Aortic smooth muscle cell (primary cell): Measurements from ENCODE around the gene ASB17. TPM values are rescaled to one million over a fixed set of nuclear protein-coding genes. Genes with fewer than 3 reads are reported as not detected.

Source experiments
- total RNA-seq: library from RNA; depleted of rRNA; stranded (reverse); fragments of >200 nt; gene quantifications from 2 replicates; pipeline ENCODE4 v1.2.3, GENCODE V29; 2014

Gene ASB17, protein sequence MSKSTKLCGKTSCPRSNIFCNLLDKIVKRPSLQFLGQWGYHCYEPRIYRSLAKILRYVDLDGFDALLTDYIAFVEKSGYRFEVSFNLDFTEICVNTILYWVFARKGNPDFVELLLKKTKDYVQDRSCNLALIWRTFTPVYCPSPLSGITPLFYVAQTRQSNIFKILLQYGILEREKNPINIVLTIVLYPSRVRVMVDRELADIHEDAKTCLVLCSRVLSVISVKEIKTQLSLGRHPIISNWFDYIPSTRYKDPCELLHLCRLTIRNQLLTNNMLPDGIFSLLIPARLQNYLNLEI
- total RNA-seq = not detected in 2 replicates

DNA sequence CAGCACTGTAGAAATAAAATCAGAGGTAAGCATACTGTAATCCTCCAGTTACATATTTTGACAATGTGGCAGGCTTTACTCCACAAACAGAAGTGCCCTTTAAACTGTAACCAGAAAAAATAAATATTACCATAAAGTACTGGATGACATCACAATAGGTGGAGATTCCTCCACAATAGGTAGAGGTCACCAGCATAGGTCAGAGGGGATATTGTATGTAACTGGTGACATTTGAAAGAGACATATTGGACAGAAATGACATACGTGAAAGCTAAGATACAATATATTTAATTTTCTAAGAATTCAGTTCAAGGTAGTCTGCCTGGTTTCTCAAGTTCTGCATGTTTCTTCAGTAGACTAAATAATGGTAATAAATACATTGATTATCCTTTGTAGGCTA is at the start of gene ASB17:
Gene ASB17, minus strand, starts transcription at position 101 of the 400 bp plus-strand sequence. CDS start 113 bp downstream, outside the sequence.

Other genes starting within 250 kb of the ASB17 start
- gene ACADM, start 207.7 kb downstream of the ASB17 start, total RNA-seq = 33.3 and 33.4 TPM in 2 replicates
- 67.4 and 79.9 TPM in 2 replicates for gene RABGGTB, start 146.1 kb downstream of the ASB17 start, total RNA-seq
- gene MSH4, start 135.5 kb downstream of the ASB17 start, total RNA-seq = 0.06 and 0.13 TPM in 2 replicates
- gene ST6GALNAC3, start 142.3 kb upstream of the ASB17 start, total RNA-seq = 0.44 and 0.92 TPM in 2 replicates